ENCODE measurements around the gene NDUFB8. TPM values are rescaled to one million over a fixed set of nuclear protein-coding genes. Genes with fewer than 3 reads are reported as not detected.
"Not testable (repeated sequence)": the region's sequence is repeated elsewhere in the genome, so short reads cannot be mapped to it uniquely, and the experiment has no call there.

Gene NDUFB8
- 195 and 196 TPM in 2 replicates for total RNA-seq (ENCODE audit: low replicate concordance)
- long read RNA-seq, transcript NDUFB8-201 (5 exons, 671 nt), result major isoform, 86 of 102 reads
- long read RNA-seq, transcript NDUFB8-205 (4 exons, 829 nt), result minor isoform, 7 of 102 reads
- long read RNA-seq, partial matches to known transcripts, result 3 of 102 reads
- long read RNA-seq, other reads (novel, unspliced or antisense), result 2 of 102 reads

GRCh38 chr10:100529475-100530298 lies at the start of gene NDUFB8:
Gene NDUFB8, minus strand, starts transcription at chr10:100529871. Its CDS starts 20 bp downstream, at chr10:100529851.
- no peaks in the 10 kb centered on the region for H3K9me3 Mint-ChIP-seq
- DNase-seq (ENCODE audit: extremely low spot score, unreplicated experiment), result peak; percentile 91
- H3K27ac Mint-ChIP-seq, result peak within 1 kb of the TSS; percentile 85
- H3K4me3 Mint-ChIP-seq, result peak within 1 kb of the TSS; percentile 100
- H3K36me3 Mint-ChIP-seq, result peaks cover 14% of the 10 kb centered on the region
- no peaks in the 10 kb centered on the region for H3K27me3 Mint-ChIP-seq
- TF ChIP-seq CTCF (conservative IDR thresholded peaks at IDR 0.05), result no peak
- H3K4me1 Mint-ChIP-seq (ENCODE audit: unreplicated experiment), result peaks cover 14% of the 10 kb centered on the region

GRCh38 chr10:100576282-100576635 lies 46.6 kb upstream of the NDUFB8 start:
- no peaks in the 10 kb centered on the region for H3K4me1 Mint-ChIP-seq (ENCODE audit: unreplicated experiment)
- no peak overlapping the region for H3K4me3 Mint-ChIP-seq
- H3K36me3 Mint-ChIP-seq, result no peaks in the 10 kb centered on the region
- DNase-seq (ENCODE audit: extremely low spot score, unreplicated experiment), result no peak
- H3K27me3 Mint-ChIP-seq, result peaks cover 76% of the 10 kb centered on the region
- TF ChIP-seq CTCF (conservative IDR thresholded peaks at IDR 0.05), result no peak
- no peak overlapping the region for H3K27ac Mint-ChIP-seq
- H3K9me3 Mint-ChIP-seq, result no peaks in the 10 kb centered on the region

GRCh38 chr10:100575585-100576281 lies 46.1 kb upstream of the NDUFB8 start:
- H3K4me1 Mint-ChIP-seq (ENCODE audit: unreplicated experiment), result no peaks in the 10 kb centered on the region
- peaks cover 71% of the 10 kb centered on the region for H3K27me3 Mint-ChIP-seq
- no peak for TF ChIP-seq CTCF (conservative IDR thresholded peaks at IDR 0.05)
- no peak overlapping the region for H3K27ac Mint-ChIP-seq
- DNase-seq (ENCODE audit: extremely low spot score, unreplicated experiment), result peak; percentile 37
- no peak overlapping the region for H3K4me3 Mint-ChIP-seq
- no peaks in the 10 kb centered on the region for H3K36me3 Mint-ChIP-seq
- H3K9me3 Mint-ChIP-seq, result no peaks in the 10 kb centered on the region

GRCh38 chr10:100575146-100575545 lies 45.5 kb upstream of the NDUFB8 start:
- H3K27me3 Mint-ChIP-seq, result peaks cover 67% of the 10 kb centered on the region
- DNase-seq (ENCODE audit: extremely low spot score, unreplicated experiment), result peak; percentile 42
- H3K9me3 Mint-ChIP-seq; H3K4me3 Mint-ChIP-seq; H3K27ac Mint-ChIP-seq; H3K36me3 Mint-ChIP-seq; H3K4me1 Mint-ChIP-seq (ENCODE audit: unreplicated experiment): not testable (repeated sequence)

GRCh38 chr10:100571084-100571856 lies 41.6 kb upstream of the NDUFB8 start:
- Mint-ChIP-seq H3K4me1 (ENCODE audit: unreplicated experiment) (no peaks in the 10 kb centered on the region), H3K27me3 (peaks cover 32% of the 10 kb centered on the region), H3K27ac (no peak overlapping the region), H3K9me3 (no peaks in the 10 kb centered on the region), H3K36me3 (no peaks in the 10 kb centered on the region), H3K4me3 (no peak overlapping the region)
- no peak for TF ChIP-seq CTCF (conservative IDR thresholded peaks at IDR 0.05)
- peak; percentile 43 for DNase-seq (ENCODE audit: extremely low spot score, unreplicated experiment)

Data from type B pancreatic cell (in vitro differentiated cells).